HG03460 (cell line): ENCODE results near the gene VAC14.

ENCODE experiments used
- ATAC-seq: cut with Tn5 transposase; IDR thresholded peaks from one replicate; pipeline ENCODE4 v1.9.1; 2021; ENCODE audit not compliant: unreplicated experiment

Gene VAC14

DNA sequence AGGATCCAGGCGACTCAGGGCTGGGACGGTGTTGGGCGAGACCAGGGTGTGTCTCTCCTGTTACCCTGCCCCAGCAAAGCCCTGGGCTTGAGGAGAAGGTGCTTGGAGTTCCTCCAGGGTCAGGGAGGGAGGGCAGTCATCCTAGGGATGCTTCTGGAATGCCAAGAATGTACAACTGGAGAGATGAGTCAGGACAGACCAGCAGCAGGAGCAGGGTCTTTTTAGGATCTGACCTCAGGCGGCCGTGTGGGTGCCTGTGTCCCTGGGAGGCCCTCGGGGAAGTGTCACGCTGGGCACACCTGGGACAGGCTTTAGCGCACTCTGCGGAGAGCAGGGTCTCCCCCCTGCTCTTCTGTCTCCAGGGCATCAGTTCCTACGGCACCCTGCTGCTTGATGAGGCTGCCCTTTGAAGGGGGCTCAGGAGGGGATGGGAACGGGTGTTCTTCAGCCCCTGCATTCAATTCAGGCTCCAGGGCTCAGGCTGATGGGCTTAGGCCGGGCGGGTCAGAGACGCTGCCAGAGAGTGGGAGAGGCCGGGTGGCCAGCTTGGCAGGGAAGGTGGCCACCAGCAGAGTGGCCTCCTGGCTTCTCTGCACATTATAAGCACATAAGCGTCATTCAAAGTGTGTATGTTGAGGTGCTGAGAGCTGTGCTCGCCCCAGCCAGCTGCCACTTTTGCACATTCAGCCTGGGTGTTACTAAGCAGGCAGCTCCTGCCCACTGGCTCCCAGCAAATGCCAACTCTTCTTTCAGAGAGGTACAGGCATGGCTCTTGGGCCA lies 106.7 kb downstream of the VAC14 start:
- ATAC-seq: no peak

DNA sequence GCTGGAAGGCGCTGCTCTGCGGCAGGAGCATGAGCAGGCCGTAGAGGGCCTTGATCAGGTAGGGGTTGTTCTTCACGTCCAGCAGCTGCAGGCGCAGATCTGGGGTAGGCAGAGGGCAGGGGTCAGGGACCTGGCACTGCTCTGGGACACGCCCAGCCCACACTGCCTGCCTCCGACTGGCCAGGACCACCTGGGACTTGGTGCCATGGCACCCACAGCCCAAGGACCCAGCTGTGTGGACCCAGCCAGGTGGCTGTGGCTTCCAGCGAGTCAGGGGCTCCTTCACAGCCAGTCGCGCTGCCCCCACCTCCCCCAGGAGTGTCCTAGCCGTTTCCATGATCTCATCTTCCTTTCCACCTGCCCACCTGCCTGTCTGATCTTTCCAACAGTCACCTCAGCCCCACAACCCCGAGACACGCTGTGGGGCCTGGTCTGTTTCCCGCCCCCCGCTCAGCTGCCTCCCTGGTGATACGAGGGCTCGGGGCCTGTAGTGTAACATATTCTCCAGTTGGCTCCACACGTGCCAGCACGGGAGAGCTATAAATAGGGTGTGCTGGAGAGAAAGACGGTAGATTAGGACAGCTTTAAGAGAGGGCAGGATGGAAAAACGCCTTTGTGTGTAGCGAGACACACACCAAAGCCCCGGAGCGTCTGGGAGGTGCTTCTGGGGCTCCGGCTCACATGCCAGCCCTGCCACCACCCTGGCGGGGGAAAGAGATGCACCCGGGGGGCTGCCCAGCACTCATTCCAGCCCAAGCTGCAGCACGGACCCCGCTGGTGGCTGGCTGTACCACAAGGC lies 107.9 kb downstream of the VAC14 start:
- no peak for ATAC-seq

DNA sequence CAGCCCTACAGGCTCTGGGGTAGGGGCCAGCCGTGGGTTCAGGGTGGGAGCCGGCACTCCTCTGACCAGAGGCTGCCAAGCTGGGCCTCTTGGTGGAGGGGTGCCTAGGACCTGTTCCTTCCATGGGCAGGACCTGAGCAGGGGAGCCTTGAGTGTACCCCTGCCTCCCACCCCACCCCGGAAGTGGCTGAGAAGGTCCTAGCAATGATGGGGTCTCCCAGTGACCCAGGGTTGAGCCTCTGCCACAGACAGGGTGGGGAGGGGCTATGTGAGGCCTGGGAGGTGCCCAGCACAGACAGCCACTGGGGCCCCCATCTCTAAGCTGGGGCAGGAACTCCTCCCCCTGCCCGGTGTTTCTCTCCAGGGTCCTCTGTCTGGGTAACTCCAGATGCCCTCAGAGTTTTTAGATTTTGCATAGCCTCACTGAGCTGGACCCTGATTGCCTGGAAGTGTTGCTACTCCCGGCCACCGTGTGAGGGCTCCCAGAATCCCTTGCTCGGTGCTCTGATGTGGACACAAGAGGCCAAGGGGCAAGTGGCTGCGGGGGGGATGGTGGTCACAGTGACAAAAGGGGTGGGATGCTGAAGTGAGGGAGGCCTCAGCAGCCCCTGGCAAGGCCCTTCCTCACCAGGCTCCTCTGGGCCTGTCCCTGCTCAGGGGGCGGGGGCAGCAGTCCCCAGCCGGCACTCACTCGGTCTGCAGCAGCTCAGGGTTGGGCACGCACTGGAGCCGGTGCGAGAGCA lies 108.7 kb downstream of the VAC14 start:
- no peak for ATAC-seq

DNA sequence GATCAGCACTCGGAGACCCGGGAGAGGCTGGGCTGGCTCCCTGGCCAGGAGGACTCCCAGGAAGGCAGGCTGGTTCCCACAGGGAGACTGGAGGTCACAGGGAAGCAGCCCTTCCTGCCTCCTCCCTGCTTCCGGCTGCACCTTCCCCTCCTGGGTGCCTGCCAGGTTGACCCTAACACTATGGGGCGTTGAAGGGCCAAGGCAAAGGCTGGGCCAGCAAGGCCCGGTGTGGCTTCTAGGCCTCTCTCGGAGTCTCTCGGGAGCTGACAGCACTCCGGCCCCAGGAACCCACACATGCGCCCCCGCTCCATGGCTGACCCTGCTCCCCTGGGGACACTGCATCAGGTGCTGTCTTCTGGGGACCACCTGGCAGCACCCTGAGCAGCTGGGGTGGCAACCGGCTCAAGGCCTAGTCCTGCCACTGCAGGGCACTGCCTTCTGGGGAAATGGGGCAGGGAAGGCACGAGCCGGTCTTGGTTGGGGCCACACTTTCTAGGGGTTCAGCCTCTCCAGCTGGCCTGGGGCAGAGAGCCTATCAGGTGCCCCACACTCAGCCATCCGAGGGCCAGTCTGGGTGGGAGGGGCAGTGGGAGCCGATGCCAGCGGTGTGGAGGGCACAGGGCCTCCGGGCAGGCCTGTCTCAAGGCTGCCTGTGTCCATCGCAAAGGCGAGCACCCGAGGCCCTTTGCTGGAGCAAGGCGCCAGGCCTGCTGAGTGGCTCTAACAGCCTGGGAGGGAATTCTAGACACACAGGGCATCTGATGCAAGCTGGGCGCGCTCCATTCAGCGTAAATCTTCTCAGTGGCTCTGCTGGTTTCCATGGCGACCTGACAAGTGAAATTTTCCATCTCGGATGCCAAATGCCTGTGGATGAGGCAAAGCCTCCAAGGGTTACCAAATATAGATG lies 109.5 kb downstream of the VAC14 start:
- ATAC-seq: no peak

DNA sequence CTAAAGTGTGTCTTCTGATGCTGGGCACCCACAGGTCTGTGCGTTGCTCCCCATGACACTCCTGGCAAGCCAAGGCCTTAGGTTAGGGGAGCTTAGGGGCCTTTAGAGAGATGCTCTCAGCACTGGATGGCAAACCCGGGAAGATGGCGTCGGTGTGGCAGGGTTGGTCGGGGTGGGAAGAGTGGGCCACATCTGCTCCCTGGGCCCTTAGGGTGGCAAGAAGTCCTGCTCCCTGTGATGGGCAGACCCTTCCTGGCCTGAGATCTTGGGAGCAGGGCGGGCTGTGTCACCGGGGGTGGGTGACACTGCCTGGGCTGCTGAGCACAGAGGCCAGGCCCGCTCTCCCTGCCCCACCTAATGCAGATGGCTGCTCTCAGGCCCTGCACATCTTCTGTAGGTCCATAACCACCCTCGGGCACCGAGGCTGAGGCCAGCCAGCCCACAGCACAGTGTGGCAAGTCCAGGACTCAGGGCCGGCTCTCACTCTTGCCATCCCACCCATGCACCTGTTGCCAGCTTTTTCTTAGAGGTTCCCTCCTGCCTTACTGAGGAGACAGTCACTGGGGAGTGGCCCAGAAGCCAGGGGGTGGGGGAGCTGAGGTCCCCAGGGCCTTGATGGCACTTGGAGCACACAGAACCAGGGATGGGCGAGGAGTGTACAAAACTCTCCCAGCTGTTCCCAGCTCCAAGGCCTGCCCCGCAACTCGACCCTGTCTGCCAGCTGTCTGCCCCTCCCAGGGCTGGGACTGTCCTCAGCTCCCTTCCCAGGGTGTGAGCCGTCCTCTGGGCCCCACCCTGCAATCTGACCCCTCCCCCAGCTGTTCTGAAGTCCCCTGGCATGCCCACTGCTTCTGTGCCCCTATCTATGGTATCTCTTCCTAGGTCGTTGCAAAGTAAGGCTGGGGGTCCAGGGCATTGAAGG lies 110.7 kb downstream of the VAC14 start:
- ATAC-seq: no peak

DNA sequence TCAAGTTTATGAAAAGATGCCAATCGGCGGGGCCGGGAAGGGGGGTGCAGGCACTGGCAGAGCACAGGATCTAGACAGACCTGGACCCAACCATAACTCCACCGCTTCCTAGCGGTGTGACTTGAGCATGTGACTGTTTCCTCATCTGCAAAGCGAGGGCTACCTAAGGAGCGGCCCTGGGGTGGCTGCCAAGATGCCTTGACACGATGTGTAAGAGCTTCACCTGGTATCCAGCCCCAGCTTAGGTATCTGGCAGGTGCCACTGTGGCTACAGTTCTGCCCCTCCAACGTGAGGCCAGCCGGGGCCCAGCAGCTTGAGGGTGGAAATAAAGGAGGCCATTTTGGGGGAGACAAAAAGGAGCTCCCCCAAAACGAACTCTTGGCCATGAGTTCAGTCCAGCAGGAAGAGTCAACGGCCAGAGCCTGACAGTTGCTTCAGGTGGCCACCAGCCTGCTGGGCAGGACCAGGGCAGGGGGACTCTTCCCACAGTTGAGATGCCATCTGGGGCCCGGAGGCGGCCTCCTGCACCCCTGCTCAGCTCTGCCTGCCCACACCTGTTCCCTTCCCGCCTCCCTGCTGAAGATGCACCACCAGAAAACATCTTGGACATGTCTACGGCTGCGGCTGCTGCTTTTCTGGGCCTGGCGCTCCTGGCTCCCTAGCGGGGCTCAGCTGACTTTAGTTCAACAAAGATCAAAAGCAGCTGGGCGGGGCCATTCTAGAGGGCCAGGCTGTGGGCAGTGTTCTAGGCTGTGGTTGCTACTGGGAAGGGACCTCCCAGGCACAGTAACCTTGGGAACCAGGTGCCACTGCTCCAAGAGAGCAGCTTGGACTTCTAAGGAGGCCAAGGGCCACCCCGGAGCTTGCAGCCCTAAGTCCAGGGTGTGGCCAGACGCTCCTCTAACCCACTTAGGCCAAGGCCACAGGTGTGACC lies 111.7 kb downstream of the VAC14 start:
- ATAC-seq: no peak

DNA sequence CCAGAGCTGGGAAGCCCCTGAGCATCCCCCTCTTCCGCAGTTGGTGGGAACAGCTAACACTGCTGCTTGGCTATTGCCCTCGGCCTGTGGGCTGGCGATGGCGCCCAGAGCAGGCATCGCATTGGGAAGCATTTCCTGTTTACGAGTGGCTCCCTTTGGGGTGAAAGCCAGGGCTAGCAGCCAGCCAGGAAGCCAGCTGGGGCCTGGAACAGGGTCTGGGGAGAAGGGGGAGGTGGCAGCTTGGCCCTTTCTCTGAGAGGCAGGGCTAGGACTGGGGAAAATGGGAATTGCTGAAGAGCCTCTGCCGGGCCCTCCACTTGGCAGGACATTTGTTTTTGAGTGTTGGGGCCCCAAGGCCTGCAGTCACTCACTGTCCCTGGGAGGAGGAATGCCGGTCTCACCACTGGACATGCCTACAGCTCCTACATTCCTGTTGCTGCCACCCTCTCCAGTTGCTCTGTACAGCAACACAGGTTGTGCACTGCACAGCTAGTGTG lies 112.7 kb downstream of the VAC14 start:
- ATAC-seq: no peak

DNA sequence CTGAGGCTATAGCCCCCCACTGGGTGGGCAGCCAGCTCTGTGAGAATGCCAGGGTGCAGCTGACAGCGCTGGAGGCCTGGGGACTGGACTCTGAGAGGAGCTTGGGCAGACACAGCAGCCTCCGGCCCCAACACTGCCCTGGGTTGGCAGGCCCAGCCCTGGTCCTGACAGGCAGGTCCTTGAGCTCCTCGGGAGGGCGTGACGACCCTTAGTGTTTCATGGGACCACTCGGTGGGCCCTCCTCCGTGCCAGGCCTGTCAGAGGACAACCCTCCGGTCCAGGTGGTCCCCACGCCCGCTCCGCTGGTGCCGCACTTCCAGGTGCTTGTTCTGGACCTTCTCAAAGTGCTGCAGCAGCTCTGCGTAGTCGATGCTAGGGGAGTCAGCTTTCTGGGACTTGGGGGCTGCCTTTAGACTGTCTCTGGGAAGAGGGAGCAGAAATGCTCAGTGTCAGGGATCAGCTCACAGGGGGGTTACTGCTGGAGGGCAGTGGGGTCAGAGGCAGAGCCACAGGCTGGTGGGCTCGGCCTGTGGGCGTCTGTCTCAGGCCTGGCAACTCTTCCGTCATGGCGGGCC lies 113.2 kb downstream of the VAC14 start:
- ATAC-seq: no peak

DNA sequence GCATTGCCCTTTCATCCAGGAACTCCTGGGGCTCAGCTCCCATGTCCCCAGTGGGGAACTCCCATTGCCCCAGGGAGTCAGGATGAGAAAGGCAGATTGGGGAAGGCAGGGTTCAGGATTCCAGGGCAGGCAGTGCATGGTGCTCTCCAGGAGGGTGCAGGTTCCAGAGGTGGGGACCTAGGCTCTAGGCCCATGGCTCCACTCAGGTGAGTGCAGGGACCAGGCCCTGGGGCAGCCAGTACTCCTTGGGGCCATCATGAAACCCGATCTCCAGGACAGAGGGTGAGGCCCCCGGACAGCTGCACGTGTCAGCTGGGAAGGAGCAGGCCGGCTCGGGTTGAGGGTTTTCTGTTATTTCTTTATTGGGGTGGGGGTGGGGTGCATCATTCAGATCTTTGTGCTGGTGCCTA lies 113.9 kb downstream of the VAC14 start:
- ATAC-seq: no peak

DNA sequence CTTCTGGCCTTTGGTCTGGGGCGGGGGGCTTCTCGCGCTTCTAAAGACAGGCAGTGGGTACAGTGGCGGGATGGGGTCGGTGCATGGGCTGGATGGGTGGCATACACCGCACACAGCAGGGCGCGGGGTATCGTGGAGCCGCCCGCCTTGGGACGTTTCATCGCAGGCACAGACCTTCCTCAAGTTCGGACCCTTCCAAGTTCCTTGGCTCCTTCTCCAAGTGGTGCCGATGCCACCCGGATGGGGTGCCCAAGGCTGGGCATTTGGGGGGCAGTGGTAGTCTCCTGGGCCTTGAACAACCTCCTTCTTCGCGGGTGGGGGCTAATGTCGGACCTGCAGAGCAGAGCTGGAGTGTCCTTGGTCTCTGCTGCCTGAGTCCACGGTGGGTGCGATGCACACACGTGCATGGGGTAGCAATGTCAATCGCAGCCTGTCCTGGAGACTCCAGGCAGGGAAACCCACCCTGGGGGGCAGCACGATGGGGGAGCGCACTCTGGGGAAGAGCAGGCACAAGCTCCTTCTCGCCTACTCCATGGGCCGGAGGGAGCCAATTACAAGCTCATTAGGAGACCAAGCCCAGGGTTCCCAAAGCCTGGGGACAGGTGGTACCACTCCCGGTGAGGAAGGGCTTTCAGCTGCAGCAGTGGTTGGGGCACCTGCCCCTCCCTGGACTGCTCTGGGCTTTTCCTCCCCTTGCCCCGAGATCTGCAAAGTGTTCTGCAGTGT lies 114.4 kb downstream of the VAC14 start:
- no peak for ATAC-seq

DNA sequence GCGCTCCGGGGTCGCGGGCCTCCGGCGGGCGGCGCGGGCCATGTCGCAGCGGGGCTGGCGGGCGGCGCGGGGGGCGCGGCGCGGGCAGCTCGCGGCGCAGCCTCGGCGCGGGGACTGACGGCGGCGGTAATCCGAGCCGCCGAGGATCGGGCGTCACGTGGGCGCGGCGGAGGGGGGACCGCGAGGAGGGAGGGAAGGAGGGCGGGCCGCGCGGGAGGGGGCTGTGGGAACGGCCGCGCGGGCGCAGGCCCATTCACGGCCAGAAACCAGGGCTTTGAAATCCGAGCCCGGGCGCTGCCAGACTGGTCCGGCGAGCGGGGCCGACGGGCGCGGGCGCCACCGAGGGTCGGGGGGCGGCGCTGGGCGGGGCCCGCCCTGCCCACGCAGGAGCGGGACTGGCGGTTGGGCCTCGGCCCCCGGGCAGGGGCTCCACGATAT lies 115.0 kb downstream of the VAC14 start, which contains the start of gene MTSS2:
TSS of gene MTSS2 (minus strand) at position 116 of the 438 bp plus-strand sequence. CDS start 262 bp downstream, outside the sequence.
- no peak for ATAC-seq

DNA sequence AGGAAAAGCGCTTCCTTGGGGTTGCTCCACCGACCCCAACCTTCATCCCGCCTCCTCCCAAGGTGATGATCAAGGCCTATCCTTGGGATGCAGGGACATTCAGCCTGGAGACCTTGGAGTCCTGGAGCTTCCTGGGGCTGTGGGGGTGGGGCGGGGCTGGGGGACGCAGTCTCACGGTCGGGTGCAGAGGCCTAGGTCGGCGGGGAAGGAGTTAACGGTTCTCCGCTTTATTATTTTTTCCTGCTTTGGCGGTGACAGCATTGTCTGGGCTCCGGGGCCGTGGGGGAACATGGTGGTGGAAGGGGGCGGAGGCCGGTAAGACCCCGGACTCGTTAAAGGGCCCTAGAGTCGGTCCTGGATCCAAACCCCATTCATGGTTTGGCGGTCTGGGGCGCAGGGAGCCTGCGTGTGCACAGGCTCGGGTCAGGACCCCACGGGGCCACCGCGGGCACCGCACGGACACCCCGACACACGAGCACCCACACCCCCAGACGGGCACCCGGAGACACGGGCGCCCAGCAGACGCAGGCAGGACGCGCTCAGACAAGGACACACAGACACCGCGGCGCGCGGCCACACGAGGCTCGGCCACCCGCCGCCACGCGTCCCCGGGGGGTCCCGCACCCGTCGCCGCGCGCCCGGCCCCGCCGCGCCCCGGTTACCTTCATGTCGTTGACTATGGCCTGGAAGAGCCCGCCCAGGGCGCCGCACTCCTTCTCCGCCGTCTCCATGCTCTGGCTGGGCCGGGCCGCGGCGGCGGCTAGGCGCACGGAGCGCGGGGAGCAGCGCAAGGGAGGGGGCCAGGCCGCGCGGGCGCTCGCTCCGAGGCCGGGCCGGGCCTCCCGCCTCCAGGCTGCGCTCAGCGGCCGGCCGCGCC lies 115.7 kb downstream of the VAC14 start:
- no peak for ATAC-seq

DNA sequence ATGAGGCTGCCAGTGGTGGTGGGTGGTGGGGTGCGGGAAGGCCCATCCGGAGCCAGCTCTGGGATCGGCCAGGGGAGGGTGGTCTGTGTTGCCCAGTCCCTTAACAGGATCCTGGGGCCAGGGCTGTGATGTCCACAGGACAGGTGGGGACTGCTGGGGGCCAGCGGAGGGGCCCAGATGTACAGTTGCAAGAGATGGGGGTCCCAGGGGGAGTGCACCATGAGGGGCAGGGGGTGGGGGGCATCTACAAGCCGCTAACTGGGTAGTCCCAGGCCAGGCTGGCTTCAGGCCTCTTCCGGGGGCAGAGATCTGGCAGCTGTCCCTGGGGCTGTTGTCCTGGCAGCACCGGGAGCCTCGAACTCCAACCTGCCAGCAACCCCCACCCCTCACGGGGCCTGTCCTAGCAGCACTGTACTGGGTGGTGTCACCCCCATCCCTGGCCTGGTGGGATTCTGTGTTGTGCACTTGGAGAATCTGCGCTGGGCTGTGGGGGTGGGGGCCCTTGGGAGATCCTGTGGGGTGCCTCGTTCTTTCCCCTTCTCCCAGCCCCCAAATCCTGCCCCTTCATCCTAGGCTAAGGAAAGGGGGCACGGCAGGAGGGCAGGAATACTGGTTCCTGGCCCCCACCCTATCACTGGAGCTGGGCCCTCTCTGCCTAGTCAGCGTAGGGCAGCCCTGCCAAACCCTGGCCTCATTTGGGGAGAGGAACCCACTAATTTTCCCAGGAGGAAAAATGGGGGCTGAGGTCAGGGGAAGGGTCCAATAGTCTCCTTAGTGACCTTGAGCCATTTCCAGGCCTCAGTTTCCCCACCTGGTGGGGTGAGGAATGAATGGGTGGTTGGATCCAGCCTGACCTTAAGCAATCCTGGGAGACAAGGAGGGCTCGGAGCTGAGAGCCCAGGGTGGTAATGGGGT lies 116.6 kb downstream of the VAC14 start:
- ATAC-seq: no peak

DNA sequence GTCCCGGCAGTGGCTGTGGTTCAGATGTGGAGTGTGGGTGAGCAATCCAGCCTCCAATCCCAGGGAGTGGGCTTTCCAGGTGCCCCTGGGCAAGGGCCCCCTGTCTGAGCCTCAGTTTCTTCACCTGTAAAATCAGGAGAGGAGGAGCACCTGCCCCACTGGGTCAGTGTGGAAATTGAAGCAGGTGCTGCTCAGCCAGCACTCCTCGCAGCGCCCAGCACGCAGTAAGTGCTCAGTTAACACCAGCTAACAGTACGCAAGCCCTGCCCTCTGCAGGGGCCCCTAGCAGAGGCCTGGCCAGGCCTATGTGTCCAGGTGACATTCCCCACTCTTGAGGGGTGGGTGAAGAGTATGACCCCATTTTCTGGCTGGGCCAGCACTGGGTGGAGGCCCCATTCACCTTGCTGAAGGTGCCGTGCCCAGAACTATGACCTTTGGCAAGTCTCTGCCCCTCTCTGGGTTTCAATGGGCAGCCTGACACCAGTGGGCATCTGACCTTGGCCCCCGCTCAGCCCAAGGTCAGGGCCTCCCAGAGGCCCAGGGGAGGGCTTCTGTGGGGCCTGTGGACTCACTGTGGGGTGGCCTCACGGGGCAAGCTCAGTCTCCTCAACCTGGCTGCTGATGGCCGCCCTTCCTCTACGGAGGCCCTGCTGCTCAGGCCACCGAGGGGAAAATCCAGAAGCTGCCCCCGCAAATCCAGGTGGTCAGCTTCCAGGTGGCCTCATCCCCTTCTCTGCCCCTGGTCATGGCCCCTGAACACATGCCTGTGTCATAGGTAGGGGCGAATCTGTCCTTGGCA lies 117.6 kb downstream of the VAC14 start:
- no peak for ATAC-seq
